OCI-LY7 (cell line): ENCODE measurements around the gene GDA. TPM values are rescaled to one million over a fixed set of nuclear protein-coding genes. Genes with fewer than 3 reads are reported as not detected.

Source experiments
- BruUV-seq: library from RNA; stranded (reverse); fragments of 400-500 nt; replicated peaks from 2 replicates; lab custom pipeline; 2021; lab: Mats Ljungman, UMichigan
- CTCF ChIA-PET: fragments of 300-600 bp; sonication (Branson Sonifier 250); formaldehyde crosslinking; loops from one replicate; lab custom pipeline; 2022; ENCODE audit warnings: antibody characterized with exemption; ENCODE audit not compliant: unreplicated experiment; lab: Charles Lee
- POLR2A ChIA-PET: fragments of 300-600 bp; sonication (Branson Sonifier 250); formaldehyde crosslinking; loops from one replicate; lab custom pipeline; 2022; ENCODE audit warnings: antibody characterized with exemption; lab: Charles Lee
- DNase-seq: peaks from one replicate; pipeline ENCODE4 v3.0.0-alpha.2; 2015; ENCODE audit warnings: low spot score
- H2AFZ ChIP-seq: fragments of 200-600 bp; sonication (generic), shearing (Covaris generic); 2 replicates; pipeline ENCODE4 v1.6.1; 2014; ENCODE audit warnings: mild to moderate bottlenecking, antibody characterized with exemption, low read length, moderate library complexity
- H3K27ac ChIP-seq: fragments of 200-600 bp; sonication (generic); 2 replicates; pipeline ENCODE4 v1.5.1; 2014; ENCODE audit warnings: mixed run types, low read depth, mild to moderate bottlenecking, moderate library complexity, low read length, inconsistent platforms; ENCODE audit not compliant: poor library complexity, severe bottlenecking
- H3K36me3 ChIP-seq: fragments of 200-600 bp; sonication (generic); 2 replicates; pipeline ENCODE4 v1.6.1; 2014; ENCODE audit warnings: mild to moderate bottlenecking, antibody characterized with exemption, low read length, moderate library complexity, mixed read lengths; ENCODE audit not compliant: insufficient read depth
- H3K4me1 ChIP-seq: fragments of 200-600 bp; sonication (generic); 2 replicates; pipeline ENCODE4 v1.5.1; 2014; ENCODE audit warnings: mild to moderate bottlenecking, low read length; ENCODE audit not compliant: insufficient read depth, poor library complexity, severe bottlenecking
- H3K4me2 ChIP-seq: fragments of 200-600 bp; sonication (generic); 2 replicates; pipeline ENCODE4 v1.6.1; 2014; ENCODE audit warnings: mild to moderate bottlenecking, low read length
- H3K4me3 ChIP-seq: fragments of 200-600 bp; sonication (generic); 2 replicates; pipeline ENCODE4 v1.5.1; 2014; ENCODE audit warnings: mild to moderate bottlenecking, low read depth, low read length; ENCODE audit not compliant: poor library complexity, severe bottlenecking
- H3K79me2 ChIP-seq: fragments of 200-600 bp; sonication (generic); 2 replicates; pipeline ENCODE4 v1.6.1; 2016; ENCODE audit warnings: low read depth, mild to moderate bottlenecking, low read length, moderate library complexity, mixed read lengths; ENCODE audit not compliant: insufficient read depth
- H3K9me2 ChIP-seq: fragments of 200-600 bp; sonication (generic); 2 replicates; pipeline ENCODE4 v1.6.1; 2016; ENCODE audit warnings: mild to moderate bottlenecking, low read length, mixed read lengths; ENCODE audit not compliant: insufficient read depth
- H3K9me3 ChIP-seq: fragments of 200-600 bp; sonication (generic); 2 replicates; pipeline ENCODE4 v1.6.1; 2014; ENCODE audit warnings: mild to moderate bottlenecking, mixed run types, low read length, mixed read lengths
- H4K20me1 ChIP-seq: fragments of 200-600 bp; sonication (generic); 2 replicates; pipeline ENCODE4 v1.6.1; 2014; ENCODE audit warnings: mild to moderate bottlenecking, antibody characterized with exemption, low read length, moderate library complexity, mixed read lengths; ENCODE audit not compliant: insufficient read depth
- CTCF ChIP-seq: fragments of 200-600 bp; sonication (generic); conservative IDR thresholded peaks from 2 replicates; pipeline ENCODE4 v1.5.1; 2014; ENCODE audit warnings: mild to moderate bottlenecking, antibody characterized with exemption, low read length, moderate library complexity, mixed read lengths
- EZH2phosphoT487 ChIP-seq: fragments of 200-600 bp; sonication (generic); IDR thresholded peaks from 2 replicates; pipeline ENCODE4 v1.6.1; 2018; ENCODE audit warnings: low read depth, borderline replicate concordance, mild to moderate bottlenecking, mixed run types, antibody characterized with exemption, low read length, moderate library complexity, mixed read lengths
- intact Hi-C: fragments of 100-400 bp; cut with micrococcal nuclease; formaldehyde crosslinking; loops from one replicate; pipeline ENCODE4 v1.10.0; 2022; ENCODE audit not compliant: unreplicated experiment
- total RNA-seq, 2 experiments: library from RNA; depleted of rRNA in 1 of 2; stranded (reverse); fragments of >200 nt in 1 of 2; shearing (Covaris generic) in 1 of 2; gene quantifications; 2 replicates each; pipeline ENCODE4 v1.2.3, GENCODE V29; 2014 to 2022

Gene GDA
- total RNA-seq, 2 experiments from 2014 or later: not detected

- H3K9me3 ChIP-seq: no peaks in the 10 kb centered on the region
- CTCF ChIA-PET: no interaction called here
- TF ChIP-seq CTCF (no peak), EZH2phosphoT487 (no peak)
- intact Hi-C loops: loop anchor here (5.0 kb wide), 1 partner anchor 73 kb away; no protein-coding TSS in a partner anchor
- H3K4me3 ChIP-seq: no peak overlapping the region
- H3K79me2 ChIP-seq: no peaks in the 10 kb centered on the region
- H3K4me1 ChIP-seq: no peaks in the 10 kb centered on the region
- H4K20me1 ChIP-seq: no peaks in the 10 kb centered on the region
- H3K9me2 ChIP-seq: no peaks in the 10 kb centered on the region
- H2AFZ ChIP-seq: no peak overlapping the region
- POLR2A ChIA-PET: interaction anchor here (0.6 kb wide), 1 partner anchor 143 kb away, joined by 3 read pairs; no protein-coding TSS in a partner anchor
- no TSS peak for BruUV-seq
- DNase-seq: no peak
- no peak overlapping the region for H3K27ac ChIP-seq
- no peak overlapping the region for H3K4me2 ChIP-seq
- H3K36me3 ChIP-seq: no peaks in the 10 kb centered on the region
Observed at GRCh38 chr9:72274916-72275315, 125.7 kb downstream of the GDA start.

- no peaks in the 10 kb centered on the region for H3K4me1 ChIP-seq
- TF ChIP-seq CTCF (no peak), EZH2phosphoT487 (no peak)
- H3K9me2 ChIP-seq: no peaks in the 10 kb centered on the region
- H3K9me3 ChIP-seq: no peaks in the 10 kb centered on the region
- BruUV-seq: no TSS peak
- no peaks in the 10 kb centered on the region for H4K20me1 ChIP-seq
- no peak overlapping the region for H2AFZ ChIP-seq
- H3K27ac ChIP-seq: no peak overlapping the region
- POLR2A ChIA-PET: interaction anchor here (0.5 kb wide), 1 partner anchor 180 kb away, joined by 4 read pairs; no protein-coding TSS in a partner anchor
- no peaks in the 10 kb centered on the region for H3K79me2 ChIP-seq
- no peak overlapping the region for H3K4me2 ChIP-seq
- CTCF ChIA-PET: no interaction called here
- DNase-seq: no peak
- H3K4me3 ChIP-seq: no peak overlapping the region
- H3K36me3 ChIP-seq: no peaks in the 10 kb centered on the region
- intact Hi-C loops: no loop called here
Observed at GRCh38 chr9:72276429-72276828, 127.2 kb downstream of the GDA start.

- ChIA-PET CTCF (no interaction called here), POLR2A (interaction anchor here (0.7 kb wide), 2 partner anchors 499 to 1413 kb away, joined by 3 to 5 read pairs; no protein-coding TSS in a partner anchor)
- Histone ChIP-seq H3K4me1 (no peaks in the 10 kb centered on the region), H3K9me2 (no peaks in the 10 kb centered on the region), H3K9me3 (no peaks in the 10 kb centered on the region), H3K4me3 (no peak overlapping the region), H2AFZ (no peak overlapping the region), H3K4me2 (no peak overlapping the region), H3K79me2 (no peaks in the 10 kb centered on the region), H4K20me1 (no peaks in the 10 kb centered on the region), H3K36me3 (no peaks in the 10 kb centered on the region), H3K27ac (no peak overlapping the region)
- intact Hi-C loops: no loop called here
- BruUV-seq: no TSS peak
- no peak for DNase-seq
- TF ChIP-seq CTCF (no peak), EZH2phosphoT487 (no peak)
Observed at GRCh38 chr9:72278959-72279358, 129.7 kb downstream of the GDA start.
